Type B pancreatic cell (in vitro differentiated cells): Measurements from ENCODE around the gene AIF1L. TPM values are rescaled to one million over a fixed set of nuclear protein-coding genes. Genes with fewer than 3 reads are reported as not detected.

Source experiments
- DNase-seq: peaks from one replicate; pipeline ENCODE4 v3.0.0; 2021; ENCODE audit warnings: mixed read lengths; ENCODE audit not compliant: unreplicated experiment; ENCODE audit errors: extremely low spot score
- H3K27ac Mint-ChIP-seq: 2 replicates; pipeline ENCODE4 v1.8.0; 2021; ENCODE audit warnings: mild to moderate bottlenecking, mixed read lengths
- H3K27me3 Mint-ChIP-seq: 2 replicates; pipeline ENCODE4 v1.8.0; 2021; ENCODE audit warnings: mixed read lengths
- H3K36me3 Mint-ChIP-seq: 2 replicates; pipeline ENCODE4 v1.8.0; 2021; ENCODE audit warnings: mixed read lengths
- H3K4me1 Mint-ChIP-seq: one replicate; pipeline ENCODE4 v1.8.0; 2021; ENCODE audit warnings: mixed read lengths; ENCODE audit not compliant: unreplicated experiment
- H3K4me3 Mint-ChIP-seq: 2 replicates; pipeline ENCODE4 v1.8.0; 2021; ENCODE audit warnings: mild to moderate bottlenecking, mixed read lengths
- H3K9me3 Mint-ChIP-seq: 2 replicates; pipeline ENCODE4 v1.8.0; 2021; ENCODE audit warnings: mixed read lengths
- total RNA-seq: library from RNA; stranded (reverse); gene quantifications from 2 replicates; pipeline ENCODE4 v1.2.1, GENCODE V29; 2021; ENCODE audit warnings: low replicate concordance
- TF ChIP-seq, protein P1 (sequence below): fragments of 200-600 bp; sonication (generic); conservative IDR thresholded peaks from 2 replicates; pipeline ENCODE4 v1.5.0; 2021; ENCODE audit warnings: antibody characterized with exemption, mild to moderate bottlenecking

AIF1L gene
- total RNA-seq, 1 donor from 2014 or later, result 50.3 TPM

DNA sequence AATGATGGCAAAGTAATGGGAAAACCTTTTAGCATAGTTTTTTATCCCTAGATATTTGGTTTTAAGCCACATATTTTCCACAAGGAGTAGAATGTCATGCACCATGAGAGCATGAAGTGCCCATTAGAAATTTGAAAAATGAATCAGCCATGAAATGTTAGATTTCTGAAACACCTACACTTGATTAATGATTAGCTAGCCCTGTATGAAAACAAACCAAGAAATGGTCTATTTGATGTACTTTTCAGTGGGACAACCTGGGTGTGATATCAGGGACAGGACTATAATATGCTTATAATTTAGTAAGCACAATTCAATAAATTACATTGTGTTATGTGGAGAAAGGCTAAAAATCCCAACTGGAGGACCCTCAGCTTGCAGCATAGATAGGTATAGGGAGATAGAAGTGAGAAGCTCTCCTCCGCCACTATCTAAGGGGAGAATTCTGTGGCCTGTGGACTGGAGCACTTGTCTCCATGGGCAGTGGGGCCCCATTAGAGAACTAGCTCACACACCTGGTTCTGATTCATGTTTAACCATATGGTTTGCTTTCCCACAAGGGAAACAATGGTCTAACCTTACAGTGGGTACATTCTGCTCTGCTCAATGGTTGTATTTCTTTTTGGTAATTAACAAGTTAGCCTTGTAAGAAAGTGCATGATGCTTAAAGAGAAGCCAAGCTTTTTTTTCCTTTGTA, 64.2 kb downstream of the AIF1L start:
- peaks cover 18% of the 10 kb centered on the region for H3K36me3 Mint-ChIP-seq
- no peak for DNase-seq

DNA sequence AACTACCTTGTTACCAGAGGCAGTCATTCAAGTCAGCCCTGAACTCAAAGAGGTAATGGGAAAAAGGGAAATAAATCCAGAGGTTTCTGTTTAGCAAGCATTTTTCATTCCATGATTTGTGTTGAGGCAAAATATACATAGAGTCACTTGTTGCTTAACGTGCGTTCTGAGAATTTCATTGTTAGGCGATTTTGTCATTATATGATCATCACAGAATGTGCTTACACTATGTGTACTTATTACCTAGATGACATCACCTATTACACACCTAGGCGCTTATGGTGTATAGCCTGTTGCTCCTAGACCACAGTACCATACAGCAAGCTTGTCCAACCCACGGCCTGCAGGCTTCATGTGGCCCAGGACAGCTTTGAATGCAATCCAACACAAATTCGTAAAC, 65.3 kb downstream of the AIF1L start:
- Mint-ChIP-seq H3K4me1 (no peaks in the 10 kb centered on the region), H3K27me3 (no peaks in the 10 kb centered on the region), H3K36me3 (peaks cover 15% of the 10 kb centered on the region), H3K9me3 (no peaks in the 10 kb centered on the region), H3K27ac (no peak overlapping the region), H3K4me3 (no peak overlapping the region)
- TF ChIP-seq, protein P1, sequence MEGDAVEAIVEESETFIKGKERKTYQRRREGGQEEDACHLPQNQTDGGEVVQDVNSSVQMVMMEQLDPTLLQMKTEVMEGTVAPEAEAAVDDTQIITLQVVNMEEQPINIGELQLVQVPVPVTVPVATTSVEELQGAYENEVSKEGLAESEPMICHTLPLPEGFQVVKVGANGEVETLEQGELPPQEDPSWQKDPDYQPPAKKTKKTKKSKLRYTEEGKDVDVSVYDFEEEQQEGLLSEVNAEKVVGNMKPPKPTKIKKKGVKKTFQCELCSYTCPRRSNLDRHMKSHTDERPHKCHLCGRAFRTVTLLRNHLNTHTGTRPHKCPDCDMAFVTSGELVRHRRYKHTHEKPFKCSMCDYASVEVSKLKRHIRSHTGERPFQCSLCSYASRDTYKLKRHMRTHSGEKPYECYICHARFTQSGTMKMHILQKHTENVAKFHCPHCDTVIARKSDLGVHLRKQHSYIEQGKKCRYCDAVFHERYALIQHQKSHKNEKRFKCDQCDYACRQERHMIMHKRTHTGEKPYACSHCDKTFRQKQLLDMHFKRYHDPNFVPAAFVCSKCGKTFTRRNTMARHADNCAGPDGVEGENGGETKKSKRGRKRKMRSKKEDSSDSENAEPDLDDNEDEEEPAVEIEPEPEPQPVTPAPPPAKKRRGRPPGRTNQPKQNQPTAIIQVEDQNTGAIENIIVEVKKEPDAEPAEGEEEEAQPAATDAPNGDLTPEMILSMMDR, result no peak
- DNase-seq, result no peak

More for the DNA sequence above, 64.2 kb downstream of the AIF1L start:
- Mint-ChIP-seq H3K4me3 (no peak overlapping the region), H3K27me3 (no peaks in the 10 kb centered on the region), H3K4me1 (no peaks in the 10 kb centered on the region), H3K9me3 (no peaks in the 10 kb centered on the region), H3K27ac (no peak overlapping the region)
- TF ChIP-seq, protein P1, result no peak

DNA sequence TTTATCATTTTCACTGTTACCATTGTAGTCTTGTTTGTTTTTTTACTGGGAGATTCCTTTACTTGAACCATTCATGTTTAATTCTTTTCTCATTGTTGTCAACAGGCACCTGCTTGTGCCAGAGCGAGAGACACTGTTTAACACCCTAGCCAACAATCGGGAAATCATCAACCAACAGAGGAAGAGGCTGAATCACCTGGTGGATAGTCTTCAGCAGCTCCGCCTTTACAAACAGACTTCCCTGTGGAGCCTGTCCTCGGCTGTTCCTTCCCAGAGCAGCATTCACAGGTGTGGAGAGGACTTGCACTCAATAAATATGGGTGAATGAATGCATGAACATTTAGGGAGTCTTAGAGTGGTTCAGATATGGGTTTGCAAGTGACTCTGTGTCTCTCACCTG, 66.6 kb downstream of the AIF1L start:
- DNase-seq, result no peak
- Mint-ChIP-seq H3K36me3 (peaks cover 14% of the 10 kb centered on the region), H3K4me1 (no peaks in the 10 kb centered on the region), H3K9me3 (no peaks in the 10 kb centered on the region), H3K27ac (no peak overlapping the region), H3K4me3 (no peak overlapping the region), H3K27me3 (no peaks in the 10 kb centered on the region)
- TF ChIP-seq, protein P1, result no peak

DNA sequence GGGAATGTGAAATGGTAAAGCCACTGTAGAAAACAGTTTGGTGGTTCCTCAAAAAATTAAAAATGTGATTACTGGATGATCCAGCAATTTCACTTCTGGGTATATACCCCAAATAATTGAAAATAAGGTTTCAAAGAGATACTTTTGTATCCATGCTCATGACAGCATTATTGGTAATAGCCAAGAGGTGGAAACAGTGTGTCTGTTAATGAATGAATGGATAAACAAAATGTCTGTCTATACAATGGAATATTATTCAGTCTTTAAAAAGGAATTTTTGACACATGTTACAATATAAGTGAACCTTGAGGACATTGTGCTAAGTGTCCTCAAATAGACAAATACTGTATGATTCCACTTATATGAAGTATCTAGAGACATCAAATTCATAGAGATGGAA, 69.2 kb downstream of the AIF1L start:
- DNase-seq, result no peak
- no peak overlapping the region for H3K4me3 Mint-ChIP-seq
- no peak overlapping the region for H3K27ac Mint-ChIP-seq
- H3K4me1 Mint-ChIP-seq, result no peaks in the 10 kb centered on the region
- peaks cover 19% of the 10 kb centered on the region for H3K36me3 Mint-ChIP-seq
- no peaks in the 10 kb centered on the region for H3K9me3 Mint-ChIP-seq
- TF ChIP-seq, protein P1, result no peak
- no peaks in the 10 kb centered on the region for H3K27me3 Mint-ChIP-seq

DNA sequence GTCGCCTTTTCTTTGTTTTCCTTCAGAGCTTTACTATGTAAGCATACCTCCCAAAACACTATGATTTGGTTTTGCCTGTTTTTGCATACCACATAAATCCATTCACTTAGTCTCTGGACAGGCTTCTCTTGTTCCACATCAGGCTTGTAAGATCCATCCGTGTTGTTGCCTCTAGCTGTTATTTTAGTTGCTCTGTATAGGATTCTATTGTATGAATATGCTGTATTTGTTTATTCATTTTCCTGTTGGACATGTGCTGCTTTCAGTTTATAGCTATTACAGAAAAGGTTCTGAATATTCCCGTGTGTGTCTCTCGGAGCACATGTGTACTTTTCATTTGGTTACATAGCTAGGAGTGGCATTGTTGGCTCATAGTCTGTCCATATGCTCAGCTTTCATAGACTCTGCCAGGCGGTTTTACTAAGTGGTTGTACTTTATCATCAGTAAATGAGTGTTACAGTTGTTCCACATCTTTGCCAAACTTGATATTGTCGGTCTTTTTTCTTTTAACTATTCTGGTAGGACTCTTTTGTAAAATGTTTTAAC, 70.9 kb downstream of the AIF1L start:
- H3K4me1 Mint-ChIP-seq, result no peaks in the 10 kb centered on the region
- no peaks in the 10 kb centered on the region for H3K9me3 Mint-ChIP-seq
- no peak overlapping the region for H3K4me3 Mint-ChIP-seq
- H3K27ac Mint-ChIP-seq, result peak overlapping the region; percentile 19
- TF ChIP-seq, protein P1, result no peak
- peaks cover 28% of the 10 kb centered on the region for H3K36me3 Mint-ChIP-seq
- DNase-seq, result no peak
- H3K27me3 Mint-ChIP-seq, result no peaks in the 10 kb centered on the region
